Ascending aorta (tissue), 2 donors: ENCODE results near the gene PLAAT5. TPM values are rescaled to one million over a fixed set of nuclear protein-coding genes. Genes with fewer than 3 reads are reported as not detected.
A peak's percentile ranks its signal among the peaks of the same experiment; 100 is the strongest.

Experiments
- DNase-seq, 2 donors: peaks; one replicate each; pipeline ENCODE4 v3.0.0-alpha.2; 2019; ENCODE audit warnings: low spot score in 2 of 2
- H3K27ac ChIP-seq, 2 donors: fragments of 200-600 bp; sonication (generic); one replicate each; pipeline ENCODE4 v1.5.1; 2016 to 2017; ENCODE audit warnings: mild to moderate bottlenecking in 1 of 2
- H3K27me3 ChIP-seq: fragments of 200-600 bp; sonication (generic); one replicate; pipeline ENCODE4 v1.5.1; 2017
- H3K36me3 ChIP-seq, 2 donors: fragments of 200-600 bp; sonication (generic); one replicate each; pipeline ENCODE4 v1.5.1; 2016
- H3K4me1 ChIP-seq, 2 donors: fragments of 200-600 bp; sonication (generic); one replicate each; pipeline ENCODE4 v1.5.1; 2016 to 2017; ENCODE audit warnings: mild to moderate bottlenecking in 1 of 2
- H3K4me3 ChIP-seq, 2 donors: fragments of 200-600 bp; sonication (generic); one replicate each; pipeline ENCODE4 v1.5.1; 2016 to 2017; ENCODE audit warnings: mild to moderate bottlenecking in 1 of 2
- H3K9me3 ChIP-seq, 2 donors: fragments of 200-600 bp; sonication (generic); one replicate each; pipeline ENCODE4 v1.5.1; 2016
- intact Hi-C: fragments of 100-400 bp; cut with DNase I; formaldehyde crosslinking; loops from one replicate; pipeline ENCODE4 v1.15.1; 2023
- total RNA-seq: library from RNA; depleted of rRNA; stranded (reverse); fragments of >200 nt; gene quantifications from one replicate; pipeline ENCODE4 v1.1.0, GENCODE V29; 2016
- TF ChIP-seq, protein P1 (sequence below), 3 experiments: fragments of 200-600 bp in 2 of 3; fragments of 450-650 bp in 1 of 3; sonication (generic) in 2 of 3; IDR thresholded peaks; one replicate each; pipeline ENCODE4 v1.5.1; 2016 to 2019; ENCODE audit warnings: antibody characterized with exemption in 3 of 3, mild to moderate bottlenecking in 1 of 3, moderate library complexity in 1 of 3

Gene PLAAT5
- total RNA-seq, 1 donor from 2014 or later = 0.21 TPM

DNA sequence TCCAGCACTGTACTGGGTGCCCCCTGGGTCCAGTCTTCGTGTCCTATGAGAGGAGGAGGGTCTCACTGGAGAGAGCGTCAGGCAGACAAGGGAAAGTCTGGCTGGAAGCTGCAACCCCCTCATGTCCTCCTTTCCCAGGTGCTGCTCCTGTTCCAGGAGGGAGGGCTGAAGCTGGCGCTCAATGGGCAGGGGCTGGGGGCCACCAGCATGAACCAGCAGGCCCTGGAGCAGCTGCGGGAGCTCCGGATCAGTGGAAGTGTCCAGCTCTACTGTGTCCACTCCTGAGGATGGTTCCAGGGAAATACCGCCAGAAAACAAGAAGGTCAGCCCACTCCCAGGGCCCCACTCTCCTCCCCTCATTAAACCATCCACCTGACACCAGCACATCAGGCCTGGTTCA is 25.1 kb upstream of the PLAAT5 start:
- Histone ChIP-seq H3K9me3 (no peaks in the 10 kb centered on the region), H3K27ac (no peak overlapping the region), H3K36me3 (no peaks in the 10 kb centered on the region), H3K4me3 (no peak overlapping the region), H3K27me3 (no peaks in the 10 kb centered on the region), H3K4me1 (no peaks in the 10 kb centered on the region)
- TF ChIP-seq, protein P1, sequence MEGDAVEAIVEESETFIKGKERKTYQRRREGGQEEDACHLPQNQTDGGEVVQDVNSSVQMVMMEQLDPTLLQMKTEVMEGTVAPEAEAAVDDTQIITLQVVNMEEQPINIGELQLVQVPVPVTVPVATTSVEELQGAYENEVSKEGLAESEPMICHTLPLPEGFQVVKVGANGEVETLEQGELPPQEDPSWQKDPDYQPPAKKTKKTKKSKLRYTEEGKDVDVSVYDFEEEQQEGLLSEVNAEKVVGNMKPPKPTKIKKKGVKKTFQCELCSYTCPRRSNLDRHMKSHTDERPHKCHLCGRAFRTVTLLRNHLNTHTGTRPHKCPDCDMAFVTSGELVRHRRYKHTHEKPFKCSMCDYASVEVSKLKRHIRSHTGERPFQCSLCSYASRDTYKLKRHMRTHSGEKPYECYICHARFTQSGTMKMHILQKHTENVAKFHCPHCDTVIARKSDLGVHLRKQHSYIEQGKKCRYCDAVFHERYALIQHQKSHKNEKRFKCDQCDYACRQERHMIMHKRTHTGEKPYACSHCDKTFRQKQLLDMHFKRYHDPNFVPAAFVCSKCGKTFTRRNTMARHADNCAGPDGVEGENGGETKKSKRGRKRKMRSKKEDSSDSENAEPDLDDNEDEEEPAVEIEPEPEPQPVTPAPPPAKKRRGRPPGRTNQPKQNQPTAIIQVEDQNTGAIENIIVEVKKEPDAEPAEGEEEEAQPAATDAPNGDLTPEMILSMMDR (IDR thresholded peaks at IDR 0.05) = no peak
- no peak for DNase-seq
- intact Hi-C loops = no loop called here

- TF ChIP-seq, protein P1 (IDR thresholded peaks at IDR 0.05) = peak in 1 of 3 experiments; percentile 4
- H3K4me3 ChIP-seq = no peak overlapping the region
- no peak overlapping the region for H3K27ac ChIP-seq
- H3K9me3 ChIP-seq = no peaks in the 10 kb centered on the region
- no peaks in the 10 kb centered on the region for H3K27me3 ChIP-seq
- DNase-seq = no peak
- H3K4me1 ChIP-seq = no peaks in the 10 kb centered on the region
- H3K36me3 ChIP-seq = no peaks in the 10 kb centered on the region
- intact Hi-C loops = no loop called here
Observed at GRCh38 chr11:63512816-63513215, 21.8 kb upstream of the PLAAT5 start.

- H3K9me3 ChIP-seq = no peaks in the 10 kb centered on the region
- no peaks in the 10 kb centered on the region for H3K27me3 ChIP-seq
- TF ChIP-seq, protein P1 (IDR thresholded peaks at IDR 0.05) = no peak
- H3K36me3 ChIP-seq = no peaks in the 10 kb centered on the region
- intact Hi-C loops = no loop called here
- no peak overlapping the region for H3K4me3 ChIP-seq
- H3K4me1 ChIP-seq = no peaks in the 10 kb centered on the region
- DNase-seq = no peak
- H3K27ac ChIP-seq = no peak overlapping the region
Observed at GRCh38 chr11:63511048-63511748, 20.2 kb upstream of the PLAAT5 start.

- intact Hi-C loops = no loop called here
- no peaks in the 10 kb centered on the region for H3K9me3 ChIP-seq
- H3K27me3 ChIP-seq = no peaks in the 10 kb centered on the region
- H3K36me3 ChIP-seq = no peaks in the 10 kb centered on the region
- no peak overlapping the region for H3K4me3 ChIP-seq
- H3K27ac ChIP-seq = no peak overlapping the region
- no peak for DNase-seq
- H3K4me1 ChIP-seq = no peaks in the 10 kb centered on the region
- TF ChIP-seq, protein P1 (IDR thresholded peaks at IDR 0.05) = no peak
Observed at GRCh38 chr11:63510360-63511047, 19.5 kb upstream of the PLAAT5 start.

GRCh38 chr11:63508745-63509144 is 17.8 kb upstream of the PLAAT5 start:
- H3K36me3 ChIP-seq = no peaks in the 10 kb centered on the region
- no peak overlapping the region for H3K4me3 ChIP-seq
- no peaks in the 10 kb centered on the region for H3K27me3 ChIP-seq
- DNase-seq = no peak
- no peak overlapping the region for H3K27ac ChIP-seq
- TF ChIP-seq, protein P1 (IDR thresholded peaks at IDR 0.05) = no peak
- intact Hi-C loops = no loop called here
- H3K9me3 ChIP-seq = no peaks in the 10 kb centered on the region
- peaks cover 0 to 5% of the 10 kb centered on the region in 2 donors for H3K4me1 ChIP-seq
